SU-DHL-6 (cell line): ENCODE measurements around the gene SMKR1.

Source experiments
- H2AFZ ChIP-seq: fragments of 200-600 bp; sonication (generic); 2 replicates; pipeline ENCODE4 v1.6.1; 2014; ENCODE audit warnings: low read depth, mild to moderate bottlenecking, moderate library complexity, mixed read lengths, antibody characterized with exemption, low read length; ENCODE audit not compliant: severe bottlenecking
- H3F3A ChIP-seq: fragments of 200-600 bp; shearing (Covaris generic); 2 replicates; pipeline ENCODE4 v1.6.0; 2016; ENCODE audit warnings: antibody characterized with exemption, mild to moderate bottlenecking; ENCODE audit not compliant: insufficient read depth
- H3K27ac ChIP-seq: fragments of 200-600 bp; sonication (generic); 2 replicates; pipeline ENCODE4 v1.5.1; 2016; ENCODE audit warnings: low read depth, mild to moderate bottlenecking, low read length, moderate library complexity, mixed read lengths
- H3K27me3 ChIP-seq: fragments of 200-600 bp; sonication (generic), shearing (Covaris generic); 2 replicates; pipeline ENCODE4 v1.6.0; 2014; ENCODE audit warnings: mild to moderate bottlenecking, low read length
- H3K36me3 ChIP-seq: fragments of 200-600 bp; sonication (generic); 2 replicates; pipeline ENCODE4 v1.6.1; 2014; ENCODE audit warnings: mild to moderate bottlenecking, low read length, mixed read lengths
- H3K4me2 ChIP-seq: fragments of 300-600, 200-600 bp; shearing (Covaris generic), sonication (generic); 2 replicates; pipeline ENCODE4 v1.6.0; 2014; ENCODE audit warnings: low read length, low read depth, mild to moderate bottlenecking; ENCODE audit not compliant: poor library complexity, severe bottlenecking
- H3K4me3 ChIP-seq: fragments of 200-600 bp; sonication (generic); 2 replicates; pipeline ENCODE4 v1.5.1; 2014; ENCODE audit warnings: antibody characterized with exemption, low read length, mild to moderate bottlenecking, mixed read lengths; ENCODE audit not compliant: insufficient read depth, poor library complexity, severe bottlenecking
- H3K79me2 ChIP-seq: fragments of 200-600 bp; sonication (generic); 2 replicates; pipeline ENCODE4 v1.6.1; 2014; ENCODE audit warnings: mild to moderate bottlenecking, low read length, moderate library complexity; ENCODE audit not compliant: insufficient read depth
- H3K9ac ChIP-seq: fragments of 200-600 bp; sonication (generic); 2 replicates; pipeline ENCODE4 v1.7.0; 2014; ENCODE audit warnings: mild to moderate bottlenecking, low read length
- H3K9me2 ChIP-seq: fragments of 200-600 bp; sonication (generic); replicated peaks from 2 replicates; pipeline ENCODE4 v1.6.1; 2014; ENCODE audit warnings: low read length; ENCODE audit not compliant: insufficient read depth
- H3K9me3 ChIP-seq: fragments of 200-600 bp; sonication (generic); 2 replicates; pipeline ENCODE4 v1.6.1; 2014; ENCODE audit warnings: low read length, mixed read lengths; ENCODE audit not compliant: insufficient read depth
- H4K20me1 ChIP-seq: fragments of 200-600 bp; sonication (generic); 2 replicates; pipeline ENCODE4 v1.6.1; 2014; ENCODE audit warnings: low read depth, mild to moderate bottlenecking, antibody characterized with exemption, low read length, moderate library complexity, mixed read lengths
- CTCF ChIP-seq: fragments of 200-600 bp; sonication (generic); IDR thresholded peaks from one replicate; pipeline ENCODE4 v1.5.1; 2017; ENCODE audit warnings: antibody characterized with exemption, mild to moderate bottlenecking, low read length, moderate library complexity; ENCODE audit not compliant: insufficient read depth, poor library complexity, severe bottlenecking
- EZH2phosphoT487 ChIP-seq: fragments of 200-600 bp; sonication (generic), shearing (Covaris generic); conservative IDR thresholded peaks from 2 replicates; pipeline ENCODE4 v1.6.1; 2018; ENCODE audit warnings: mild to moderate bottlenecking, antibody characterized with exemption, low read length, moderate library complexity, mixed read lengths

Gene SMKR1

GRCh38 chr7:129538790-129539189 is 36.5 kb downstream of the SMKR1 start:
- Histone ChIP-seq H3F3A (no peaks in the 10 kb centered on the region), H3K27ac (no peak overlapping the region), H3K4me2 (no peak overlapping the region), H3K27me3 (no peaks in the 10 kb centered on the region), H3K36me3 (no peaks in the 10 kb centered on the region), H3K9ac (no peak overlapping the region), H3K9me3 (no peaks in the 10 kb centered on the region), H2AFZ (no peak overlapping the region), H3K79me2 (no peaks in the 10 kb centered on the region), H3K4me3 (no peak overlapping the region), H4K20me1 (no peaks in the 10 kb centered on the region), H3K9me2 (no peaks in the 10 kb centered on the region)
- no peak for TF ChIP-seq EZH2phosphoT487
- no peak for TF ChIP-seq CTCF

- H3K27me3 ChIP-seq, result no peaks in the 10 kb centered on the region
- no peaks in the 10 kb centered on the region for H3F3A ChIP-seq
- no peak overlapping the region for H3K4me3 ChIP-seq
- no peak for TF ChIP-seq EZH2phosphoT487
- TF ChIP-seq CTCF, result no peak
- no peaks in the 10 kb centered on the region for H3K9me2 ChIP-seq
- H2AFZ ChIP-seq, result no peak overlapping the region
- H3K36me3 ChIP-seq, result no peaks in the 10 kb centered on the region
- no peak overlapping the region for H3K27ac ChIP-seq
- no peak overlapping the region for H3K4me2 ChIP-seq
- no peaks in the 10 kb centered on the region for H4K20me1 ChIP-seq
- H3K9ac ChIP-seq, result no peak overlapping the region
- no peaks in the 10 kb centered on the region for H3K9me3 ChIP-seq
- H3K79me2 ChIP-seq, result no peaks in the 10 kb centered on the region
These were observed 38.0 kb downstream of the SMKR1 start for GRCh38 chr7:129540340-129540739.

GRCh38 chr7:129544700-129545099 is 42.4 kb downstream of the SMKR1 start:
- no peak overlapping the region for H3K4me3 ChIP-seq
- H2AFZ ChIP-seq, result no peak overlapping the region
- H3K9ac ChIP-seq, result no peak overlapping the region
- no peaks in the 10 kb centered on the region for H4K20me1 ChIP-seq
- no peaks in the 10 kb centered on the region for H3K79me2 ChIP-seq
- H3K27ac ChIP-seq, result no peak overlapping the region
- no peaks in the 10 kb centered on the region for H3F3A ChIP-seq
- no peaks in the 10 kb centered on the region for H3K27me3 ChIP-seq
- H3K9me3 ChIP-seq, result no peaks in the 10 kb centered on the region
- no peaks in the 10 kb centered on the region for H3K36me3 ChIP-seq
- H3K4me2 ChIP-seq, result no peak overlapping the region
- H3K9me2 ChIP-seq, result no peaks in the 10 kb centered on the region
- TF ChIP-seq CTCF (no peak), EZH2phosphoT487 (no peak)
